NCI-H2081 treated with DMSO at 0.1 percent for 48 hours (cell line): ENCODE measurements around the gene KLF5.

Source experiments
- DNase-seq: peaks from one replicate; lab custom pipeline; 2025; lab: John Stamatoyannopoulos, UW

KLF5 gene

DNA sequence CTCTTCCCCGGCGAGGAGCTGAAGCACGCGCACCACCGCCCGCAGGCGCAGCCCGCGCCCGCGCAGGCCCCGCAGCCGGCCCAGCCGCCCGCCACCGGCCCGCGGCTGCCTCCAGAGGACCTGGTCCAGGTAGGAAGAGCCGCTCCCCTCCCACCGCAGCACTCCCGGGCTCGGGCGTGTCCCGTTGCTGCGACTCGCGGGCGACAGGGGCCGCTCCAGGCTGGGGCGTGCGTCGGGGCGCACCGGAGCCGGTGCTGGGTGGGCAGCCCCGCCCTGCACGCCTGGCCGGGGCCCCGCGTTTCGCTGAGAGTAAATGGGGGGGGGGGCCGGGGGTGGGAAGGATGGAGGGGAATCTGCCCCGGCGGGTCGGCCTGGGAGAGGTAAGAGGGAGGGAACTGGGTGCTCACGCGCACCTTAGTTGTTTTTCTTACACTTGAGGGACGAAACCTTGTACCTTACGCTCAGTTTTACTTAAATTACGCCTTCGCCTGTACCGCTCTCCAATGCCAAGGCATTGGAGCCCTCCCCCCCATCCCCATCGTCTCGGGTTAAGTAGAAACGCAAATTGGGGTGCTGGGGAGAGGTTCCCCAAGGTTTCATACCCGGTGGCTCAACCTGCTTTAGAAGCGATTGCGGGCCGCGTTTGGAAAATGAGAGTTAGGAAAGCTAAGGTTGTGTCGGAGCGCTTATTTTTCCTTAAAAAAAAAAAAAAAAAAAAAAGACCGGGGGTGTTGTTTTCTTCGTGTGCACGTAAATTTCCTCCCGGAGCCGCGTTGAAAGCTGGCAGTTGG is 850 bp downstream of the KLF5 start:
- no peak for DNase-seq

DNA sequence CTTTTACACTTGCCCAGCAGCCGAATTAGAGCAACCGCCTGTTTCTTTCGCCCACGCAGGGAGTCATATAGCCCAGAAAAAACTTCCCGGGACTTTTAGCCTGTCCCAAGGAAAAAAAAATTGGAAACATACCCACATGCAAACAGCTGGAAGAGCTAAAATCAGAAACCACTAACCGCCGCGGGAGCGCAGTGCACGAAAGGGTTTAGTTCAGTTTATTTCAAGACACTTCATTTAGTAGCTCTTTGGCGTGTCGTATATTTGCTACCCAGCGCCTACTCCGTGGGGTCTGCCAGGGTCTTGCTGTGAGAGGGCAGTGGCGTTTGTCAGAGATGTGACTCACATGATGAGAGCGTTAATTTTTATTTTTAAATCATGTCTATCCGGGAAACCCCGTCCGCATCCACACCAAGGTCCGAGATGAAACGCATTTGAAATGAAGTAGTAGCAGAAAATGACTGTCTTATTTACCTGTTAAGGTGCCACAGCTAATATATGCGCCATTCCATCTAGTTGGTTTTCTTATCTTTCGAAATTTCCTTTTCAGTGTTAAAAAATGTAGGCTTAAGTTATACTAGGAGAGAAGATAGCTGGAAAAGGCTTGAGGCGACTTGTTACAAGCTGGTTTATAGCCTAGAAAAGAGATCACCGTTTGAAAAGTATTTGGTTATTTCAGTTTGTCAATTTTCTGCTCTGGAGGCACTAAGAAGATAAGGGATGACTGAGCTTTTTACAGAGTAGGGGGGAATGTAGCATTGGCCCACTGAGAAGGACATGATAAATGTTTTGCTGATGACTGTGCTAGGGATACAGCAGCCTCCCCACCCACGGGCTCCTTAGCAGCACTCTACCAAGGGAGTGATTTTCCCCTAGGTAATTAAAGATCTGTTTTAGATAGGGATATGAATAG is 1.7 kb downstream of the KLF5 start:
- no peak for DNase-seq

DNA sequence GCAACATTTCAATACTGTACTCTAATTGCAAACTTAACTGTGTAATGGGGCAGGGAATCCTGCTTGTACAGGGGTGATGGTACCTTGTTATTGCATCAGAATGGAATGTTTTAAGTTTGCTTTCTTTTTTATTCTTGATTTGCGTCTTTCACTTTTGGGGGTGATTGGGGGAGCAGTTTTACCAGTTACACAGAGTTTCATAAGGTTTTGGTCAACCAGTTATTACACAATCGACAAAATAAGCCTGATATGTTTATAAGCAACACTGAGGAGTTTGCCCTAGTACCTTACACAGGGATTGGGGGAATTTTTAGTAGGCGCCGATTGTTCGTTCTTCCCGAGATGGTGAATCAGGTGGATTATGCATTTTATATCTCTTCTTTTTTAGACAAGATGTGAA is 2.7 kb downstream of the KLF5 start:
- no peak for DNase-seq

DNA sequence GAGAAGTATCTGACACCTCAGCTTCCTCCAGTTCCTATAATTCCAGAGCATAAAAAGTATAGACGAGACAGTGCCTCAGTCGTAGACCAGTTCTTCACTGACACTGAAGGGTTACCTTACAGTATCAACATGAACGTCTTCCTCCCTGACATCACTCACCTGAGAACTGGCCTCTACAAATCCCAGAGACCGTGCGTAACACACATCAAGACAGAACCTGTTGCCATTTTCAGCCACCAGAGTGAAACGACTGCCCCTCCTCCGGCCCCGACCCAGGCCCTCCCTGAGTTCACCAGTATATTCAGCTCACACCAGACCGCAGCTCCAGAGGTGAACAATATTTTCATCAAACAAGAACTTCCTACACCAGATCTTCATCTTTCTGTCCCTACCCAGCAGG is 3.1 kb downstream of the KLF5 start:
- no peak for DNase-seq

DNA sequence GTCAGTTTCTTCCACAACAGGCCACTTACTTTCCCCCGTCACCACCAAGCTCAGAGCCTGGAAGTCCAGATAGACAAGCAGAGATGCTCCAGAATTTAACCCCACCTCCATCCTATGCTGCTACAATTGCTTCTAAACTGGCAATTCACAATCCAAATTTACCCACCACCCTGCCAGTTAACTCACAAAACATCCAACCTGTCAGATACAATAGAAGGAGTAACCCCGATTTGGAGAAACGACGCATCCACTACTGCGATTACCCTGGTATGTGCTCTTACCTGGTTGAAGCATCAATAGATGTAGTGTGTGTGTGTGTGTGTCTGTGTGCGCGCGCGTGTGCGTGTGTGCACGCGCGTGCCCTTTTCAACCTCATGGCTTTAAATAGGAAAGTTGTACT is 3.7 kb downstream of the KLF5 start:
- DNase-seq, result no peak

DNA sequence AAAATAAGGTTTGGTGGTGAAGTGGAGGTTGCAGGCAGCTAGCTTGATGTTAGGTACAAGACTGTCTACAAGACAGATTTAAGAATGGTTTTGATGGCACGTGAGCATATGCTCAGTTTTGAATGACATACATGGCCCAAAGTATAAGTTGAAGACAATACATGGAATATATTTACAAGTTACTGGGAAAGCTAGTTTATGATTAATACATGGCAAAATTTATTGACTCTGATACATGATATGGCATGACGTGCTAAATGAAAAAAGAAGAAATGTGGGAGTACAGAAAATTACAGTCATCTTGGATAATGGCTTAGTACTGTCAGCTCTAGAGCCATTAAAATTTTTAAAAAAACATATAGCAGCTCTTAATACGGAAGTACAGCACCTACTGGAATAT is 4.4 kb downstream of the KLF5 start:
- DNase-seq, result no peak

DNA sequence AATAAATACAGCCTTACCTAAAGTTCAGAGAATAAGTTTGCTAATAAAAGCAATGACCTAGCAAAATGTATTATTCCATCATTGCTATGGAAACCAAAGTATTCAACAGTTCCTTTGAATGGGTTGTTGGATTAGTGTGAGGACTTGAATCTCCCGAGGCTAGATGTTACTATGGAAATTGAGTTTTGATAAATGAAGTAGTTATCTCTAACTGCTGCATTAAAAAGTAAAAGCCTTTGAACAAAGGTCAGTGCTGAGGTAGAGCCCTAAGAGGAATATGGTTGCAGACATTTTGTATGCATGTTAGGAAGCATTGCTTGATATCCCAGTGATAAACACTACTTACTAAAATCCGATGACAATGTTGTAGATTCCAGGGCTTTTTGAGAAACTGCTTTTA is 6.2 kb downstream of the KLF5 start:
- DNase-seq, result no peak

DNA sequence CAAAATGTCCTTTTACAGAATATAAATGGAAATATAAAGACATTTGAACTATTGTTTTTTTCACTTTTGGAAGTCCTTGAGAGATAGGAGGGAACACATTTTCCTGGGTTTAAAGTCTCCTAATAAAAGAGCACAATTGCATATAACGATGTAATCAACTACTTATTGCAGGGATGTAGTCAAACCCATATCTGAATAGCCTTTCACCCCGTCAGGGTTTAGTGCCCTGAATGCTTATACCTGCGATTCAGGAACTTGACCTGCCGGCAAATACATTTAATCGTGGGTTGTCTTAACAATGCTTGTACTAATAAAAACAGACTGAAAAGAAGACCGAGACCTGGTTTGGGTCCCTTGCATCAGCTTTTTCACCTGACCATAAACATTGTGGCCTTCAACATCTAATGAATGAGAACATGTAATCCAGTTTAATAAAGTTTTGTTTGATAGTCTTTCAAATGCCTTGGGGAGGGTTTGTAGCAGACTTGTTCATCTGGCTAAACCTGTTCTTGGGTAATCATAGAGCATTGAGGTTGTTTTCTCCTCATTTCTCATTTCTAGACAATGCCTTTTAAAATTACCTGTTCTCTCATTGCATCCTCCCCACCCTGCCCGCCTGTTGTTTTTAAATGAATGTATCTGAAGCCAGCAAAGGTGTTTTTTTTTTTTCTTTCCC is 7.0 kb downstream of the KLF5 start:
- no peak for DNase-seq

DNA sequence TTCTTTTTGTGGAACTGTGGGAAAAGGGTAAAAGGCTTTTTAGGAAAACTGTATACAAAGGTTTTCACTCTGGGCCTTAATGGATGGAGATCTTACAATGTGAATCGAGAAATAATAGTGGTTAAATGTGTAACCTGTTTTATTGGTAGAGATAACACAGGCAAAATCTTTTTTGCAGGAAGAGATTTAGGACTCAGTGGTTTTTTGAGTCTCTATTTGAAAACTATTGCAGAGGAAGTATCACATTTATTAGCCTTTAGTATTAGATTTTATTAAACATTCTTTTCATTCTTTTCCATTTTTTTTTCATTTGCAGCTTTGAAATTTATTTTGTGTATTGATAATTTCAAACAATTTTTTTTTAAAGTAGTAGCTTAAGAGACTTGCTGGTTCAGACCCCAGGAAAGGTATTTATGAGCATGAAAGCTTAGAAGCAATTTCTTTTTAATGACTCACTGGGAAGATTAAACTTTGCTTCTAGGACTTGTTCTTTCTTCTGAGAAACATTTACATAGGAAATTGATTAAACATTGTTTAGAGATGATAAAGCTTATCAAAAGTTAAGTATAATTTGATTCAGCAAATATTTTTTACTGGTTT is 10.5 kb downstream of the KLF5 start:
- DNase-seq, result no peak

DNA sequence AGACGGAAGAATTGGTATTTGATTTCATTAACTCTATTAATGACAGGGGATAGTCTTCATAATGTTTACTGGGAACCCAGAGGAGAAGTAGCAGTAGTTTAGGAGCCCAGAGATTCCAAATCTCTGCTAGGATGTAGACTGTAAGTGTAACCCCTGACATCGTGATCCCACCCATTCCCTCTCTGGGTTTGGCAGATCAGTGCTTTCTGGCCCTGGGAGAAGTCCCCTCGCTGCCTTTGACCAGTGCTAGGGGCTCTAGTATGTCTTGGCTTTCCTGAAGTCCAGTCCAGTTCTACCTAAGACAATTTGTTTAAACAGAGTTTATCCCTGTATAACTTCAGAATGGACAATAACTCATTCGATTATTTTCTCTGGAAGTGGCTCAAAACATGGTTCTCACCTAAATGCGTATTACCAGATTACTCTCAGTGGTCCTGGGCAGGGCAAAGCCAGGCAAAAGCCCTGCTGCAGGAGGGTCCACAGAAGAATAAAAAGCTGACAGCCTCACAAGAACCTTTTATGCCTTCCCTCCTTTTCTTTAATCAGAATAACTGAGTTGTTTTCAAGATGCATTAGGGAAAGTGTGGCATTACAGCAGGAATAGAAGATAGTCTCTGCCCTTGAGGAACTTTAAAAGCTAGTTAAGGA is 11.8 kb downstream of the KLF5 start:
- no peak for DNase-seq

DNA sequence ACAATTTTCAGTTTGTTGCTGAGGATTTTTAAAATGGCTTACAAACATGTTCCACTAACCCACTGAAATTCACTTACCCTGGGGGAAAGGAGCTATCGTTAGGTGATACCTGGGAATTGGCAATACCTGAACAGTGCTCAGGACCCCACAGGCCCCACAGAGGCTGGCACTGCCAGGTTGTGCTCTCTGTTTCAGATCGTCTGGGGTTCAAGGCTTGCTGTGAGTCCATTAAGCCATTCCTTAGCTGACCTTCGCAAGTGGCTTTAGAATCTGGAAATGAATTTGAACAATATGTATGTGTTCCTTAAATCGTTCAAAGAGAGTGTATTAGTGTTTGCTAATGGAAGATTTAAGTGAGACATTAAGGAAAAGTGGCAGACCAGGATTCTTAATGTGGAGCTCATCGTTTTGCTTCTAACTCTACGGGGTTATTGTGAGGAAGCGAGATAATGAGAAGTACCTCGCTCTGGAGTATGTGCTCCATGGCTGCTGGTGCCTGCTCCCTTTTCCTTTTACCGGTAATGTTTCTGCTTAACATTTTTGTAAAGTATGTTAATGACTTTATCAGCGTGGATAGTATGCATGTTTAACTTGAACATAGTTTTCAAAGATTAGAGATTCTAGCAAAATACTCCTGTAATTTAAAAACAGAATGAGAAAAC is 13.6 kb downstream of the KLF5 start:
- no peak for DNase-seq

DNA sequence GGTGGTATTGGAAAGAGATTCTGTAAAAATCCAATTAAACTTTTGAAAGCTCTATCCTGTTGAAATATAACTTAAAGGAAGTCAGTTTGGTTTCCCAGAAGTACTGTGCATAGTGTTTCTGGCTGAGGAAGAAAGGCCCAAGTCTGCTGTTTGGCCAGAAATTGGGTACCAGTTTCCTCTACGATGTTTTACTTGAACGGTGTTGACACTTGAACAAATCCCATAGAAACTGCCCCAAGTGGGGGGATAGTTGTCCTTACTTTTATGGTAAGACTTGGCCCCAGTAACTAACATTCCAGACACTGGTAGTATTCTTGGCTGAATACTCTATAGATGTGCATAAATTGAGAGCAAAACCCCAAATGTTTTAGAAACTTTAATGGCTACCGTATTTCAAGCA is 14.2 kb downstream of the KLF5 start:
- no peak for DNase-seq

DNA sequence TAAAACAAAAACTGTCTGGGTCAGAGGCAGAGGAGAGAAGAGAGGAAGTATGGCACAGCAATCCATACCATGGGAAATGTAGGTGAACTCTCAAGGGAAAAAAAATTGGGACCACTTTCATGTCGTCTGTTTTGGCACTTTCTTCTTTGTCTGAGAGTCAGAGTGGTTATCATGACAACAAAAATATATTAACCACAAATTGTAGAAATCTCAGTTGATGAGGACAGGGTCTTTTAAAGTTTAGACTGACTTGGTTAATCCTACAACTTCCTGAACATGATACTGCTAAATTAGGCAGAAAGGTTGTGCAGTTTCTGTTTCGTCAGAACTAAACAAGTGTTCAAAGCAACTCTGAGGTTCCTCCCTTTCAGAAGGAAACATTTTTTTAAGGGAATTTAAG is 15.2 kb downstream of the KLF5 start:
- no peak for DNase-seq

DNA sequence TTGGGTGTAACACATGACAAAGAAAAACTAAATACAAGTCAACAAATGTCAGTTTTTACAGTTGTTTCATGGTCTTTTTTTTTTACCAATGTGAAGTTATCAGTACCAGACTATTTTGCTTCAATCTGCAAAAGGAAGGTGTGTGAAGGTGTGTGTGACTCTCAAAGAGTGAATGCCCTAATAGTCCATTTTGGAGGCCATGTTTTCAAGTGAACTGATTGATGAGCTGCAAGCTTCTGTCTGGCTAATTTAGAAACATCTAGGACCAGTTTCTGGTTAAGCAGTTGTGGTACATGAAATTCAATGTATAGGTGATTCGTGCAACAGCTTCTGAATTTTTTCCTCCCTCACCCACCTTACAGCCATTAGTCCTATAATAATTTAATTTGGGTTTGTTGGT is 16.1 kb downstream of the KLF5 start:
- no peak for DNase-seq

DNA sequence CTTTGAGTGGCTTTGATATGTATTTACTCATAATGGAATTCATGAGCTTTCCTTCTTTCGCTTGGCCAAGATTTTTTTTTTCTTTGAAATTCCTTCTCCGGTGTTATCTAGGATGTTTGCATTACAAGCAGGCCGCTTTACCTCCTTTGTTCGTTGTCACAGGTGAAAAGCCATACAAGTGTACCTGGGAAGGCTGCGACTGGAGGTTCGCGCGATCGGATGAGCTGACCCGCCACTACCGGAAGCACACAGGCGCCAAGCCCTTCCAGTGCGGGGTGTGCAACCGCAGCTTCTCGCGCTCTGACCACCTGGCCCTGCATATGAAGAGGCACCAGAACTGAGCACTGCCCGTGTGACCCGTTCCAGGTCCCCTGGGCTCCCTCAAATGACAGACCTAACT is 16.7 kb downstream of the KLF5 start:
- DNase-seq, result no peak

DNA sequence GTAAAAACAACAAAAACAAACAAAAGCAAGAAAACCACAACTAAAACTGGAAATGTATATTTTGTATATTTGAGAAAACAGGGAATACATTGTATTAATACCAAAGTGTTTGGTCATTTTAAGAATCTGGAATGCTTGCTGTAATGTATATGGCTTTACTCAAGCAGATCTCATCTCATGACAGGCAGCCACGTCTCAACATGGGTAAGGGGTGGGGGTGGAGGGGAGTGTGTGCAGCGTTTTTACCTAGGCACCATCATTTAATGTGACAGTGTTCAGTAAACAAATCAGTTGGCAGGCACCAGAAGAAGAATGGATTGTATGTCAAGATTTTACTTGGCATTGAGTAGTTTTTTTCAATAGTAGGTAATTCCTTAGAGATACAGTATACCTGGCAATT is 17.1 kb downstream of the KLF5 start:
- no peak for DNase-seq

DNA sequence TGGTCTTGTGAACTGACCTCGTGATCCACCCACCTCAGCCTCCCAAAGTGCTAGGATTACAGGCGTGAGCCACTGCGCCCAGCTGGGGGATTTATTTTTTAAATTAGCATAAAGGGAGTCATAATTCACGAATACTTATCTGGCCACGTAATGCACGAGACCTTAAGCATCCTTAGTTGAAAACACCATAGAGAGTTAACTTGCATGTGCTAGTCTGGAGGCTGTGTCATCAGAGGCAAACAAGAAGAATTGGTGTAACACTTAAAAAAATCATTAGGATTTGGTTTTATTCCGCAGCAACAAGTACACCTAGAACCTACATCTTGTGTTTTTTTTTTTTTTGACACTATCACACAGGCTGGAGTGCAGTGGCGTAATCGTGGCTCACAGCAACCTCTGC is 19.1 kb downstream of the KLF5 start:
- DNase-seq, result no peak

DNA sequence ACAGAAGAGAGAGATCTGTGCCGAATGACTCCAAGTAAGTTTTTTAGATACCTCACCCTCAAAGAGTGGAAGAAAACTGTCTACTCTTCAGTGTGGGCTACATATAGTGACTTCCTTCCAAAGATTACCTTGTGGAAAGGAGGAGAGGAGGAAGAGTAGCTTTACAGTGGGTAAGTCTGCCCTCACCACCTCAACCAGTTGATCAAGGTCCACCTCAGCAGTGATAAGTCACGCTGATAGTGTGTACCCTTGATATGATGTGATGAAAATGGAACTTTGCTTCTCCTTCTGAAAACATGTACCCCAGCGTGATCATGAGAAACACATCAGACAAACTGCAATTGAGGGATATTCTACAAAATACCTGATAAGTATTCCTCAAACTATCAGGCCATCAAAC is 20.6 kb downstream of the KLF5 start:
- DNase-seq, result no peak

DNA sequence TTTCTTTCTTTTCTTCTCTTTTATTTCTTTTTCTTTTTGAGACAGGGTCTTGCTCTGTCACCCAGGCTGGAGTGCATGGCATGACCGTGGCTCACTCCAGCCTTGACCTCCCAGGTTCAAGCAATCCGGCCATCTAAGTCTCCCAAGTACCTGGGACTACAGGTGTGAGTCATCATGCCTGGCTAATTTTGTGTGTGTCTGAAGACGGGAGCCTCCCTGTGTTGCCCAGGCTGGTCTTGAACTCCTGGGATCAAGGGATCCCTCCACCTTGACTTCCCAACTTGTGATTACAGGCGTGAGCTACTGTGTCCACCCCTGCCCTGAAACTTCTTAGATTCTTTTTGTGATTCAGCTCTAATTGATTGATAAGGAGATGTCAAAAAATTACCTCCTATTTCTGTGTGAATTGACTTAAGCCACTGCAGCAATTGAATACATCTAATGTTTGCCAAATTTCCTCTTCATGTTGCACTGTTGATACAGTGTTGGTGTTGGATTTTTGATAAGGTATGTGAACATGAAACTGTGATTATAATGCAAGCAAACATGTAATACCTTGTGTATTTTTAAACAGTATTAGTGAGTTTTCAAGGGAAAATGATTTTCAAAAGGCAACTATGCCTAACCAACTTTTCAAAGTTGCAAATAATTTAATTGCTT is 22.6 kb downstream of the KLF5 start:
- DNase-seq, result no peak

DNA sequence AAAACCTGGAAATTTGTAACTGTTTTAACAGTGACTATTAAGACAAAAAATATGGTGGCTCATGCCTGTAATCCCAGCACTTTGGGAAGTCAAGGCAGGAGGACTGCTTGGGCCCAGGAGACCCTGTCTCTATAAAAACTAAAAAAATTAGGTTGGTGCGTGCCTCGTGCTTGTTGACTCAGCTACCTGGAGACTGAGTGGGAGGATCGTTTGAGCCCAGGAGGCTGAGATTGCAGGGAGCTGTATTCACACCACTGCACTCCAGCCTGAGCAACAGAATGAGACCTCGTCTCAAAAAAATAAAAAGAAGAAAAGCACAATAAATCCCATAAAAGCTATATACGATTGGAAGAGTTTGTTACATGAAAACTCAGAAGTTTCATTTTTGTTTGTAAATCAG is 23.7 kb downstream of the KLF5 start:
- DNase-seq, result no peak

DNA sequence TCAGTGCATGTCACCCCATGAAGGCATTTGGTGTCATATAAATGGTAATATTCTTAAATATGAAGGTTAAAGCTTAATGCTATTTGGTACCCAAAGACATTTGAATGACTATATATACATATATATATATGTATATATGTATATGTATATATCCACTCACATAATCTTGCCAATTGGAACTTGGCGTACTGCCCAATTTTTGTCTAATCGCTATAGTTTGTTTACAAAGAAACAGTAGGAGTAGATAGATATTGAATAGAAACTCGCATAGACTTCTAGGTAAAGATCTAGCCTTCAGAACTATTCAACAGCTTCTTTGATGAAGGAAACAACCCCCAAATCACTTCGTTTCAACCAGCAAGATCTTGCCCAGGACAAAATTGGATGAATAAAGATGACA is 24.1 kb downstream of the KLF5 start:
- no peak for DNase-seq
